K562 (cell line): ENCODE data around the gene RHEBL1. TPM values are rescaled to one million over a fixed set of nuclear protein-coding genes. Genes with fewer than 3 reads are reported as not detected.

Experiments
- BDP1 ChIP-seq: IDR thresholded peaks from 3 replicates; pipeline ENCODE4 v1.6.1; 2011; ENCODE audit not compliant: insufficient read length, insufficient read depth
- ESRRA ChIP-seq: fragments of 450-650 bp; IDR thresholded peaks from 2 replicates; pipeline ENCODE4 v1.6.1; 2014; ENCODE audit warnings: low read depth, mild to moderate bottlenecking, moderate library complexity, borderline replicate concordance
- HCFC1 ChIP-seq: IDR thresholded peaks from 2 replicates; pipeline ENCODE4 v1.6.1; 2012; ENCODE audit warnings: low read depth, low read length, improper control_type of control experiment
- JUNB ChIP-seq: fragments of 450-650 bp; formaldehyde crosslinking; conservative IDR thresholded peaks from 2 replicates; pipeline ENCODE4 v1.4.0; 2020; ENCODE audit warnings: mild to moderate bottlenecking
- KLF1 ChIP-seq: fragments of 450-650 bp; IDR thresholded peaks from 2 replicates; pipeline ENCODE4 v1.6.1; 2016; ENCODE audit warnings: missing genetic modification characterization, missing compliant biosample characterization
- LARP7 ChIP-seq: fragments of 450-650 bp; IDR thresholded peaks from 2 replicates; pipeline ENCODE4 v1.6.1; 2016
- MAFG ChIP-seq: fragments of 450-650 bp; conservative IDR thresholded peaks from 2 replicates; pipeline ENCODE4 v1.6.1; 2016; ENCODE audit warnings: missing genetic modification characterization, missing compliant biosample characterization
- NR3C1 ChIP-seq: sonication (generic); formaldehyde crosslinking; IDR thresholded peaks from 2 replicates; pipeline ENCODE4 v1.8.1; 2022; ENCODE audit warnings: missing genetic modification reagents
- PCBP1 ChIP-seq: fragments of 200-400 bp; formaldehyde crosslinking; IDR thresholded peaks from 2 replicates; pipeline ENCODE4 v1.6.1; 2018; ENCODE audit warnings: mild to moderate bottlenecking, low read depth, low read length; ENCODE audit not compliant: poor library complexity, severe bottlenecking
- SIX5 ChIP-seq, 2 experiments: IDR thresholded peaks; 2 replicates each; pipeline ENCODE4 v1.6.1; 2011; ENCODE audit warnings: low read length in 2 of 2, borderline replicate concordance in 1 of 2, low read depth in 1 of 2, mild to moderate bottlenecking in 1 of 2, moderate library complexity in 1 of 2; ENCODE audit not compliant: insufficient read depth in 1 of 2
- TAF9B ChIP-seq: fragments of 450-650 bp; IDR thresholded peaks from 2 replicates; pipeline ENCODE4 v1.6.1; 2018; ENCODE audit warnings: mild to moderate bottlenecking; ENCODE audit not compliant: partially characterized antibody
- TFAM ChIP-seq: fragments of 250-450 bp; sonication (Bioruptor Pico); conservative IDR thresholded peaks from 2 replicates; pipeline ENCODE4 v1.5.0; 2021; ENCODE audit warnings: mild to moderate bottlenecking, moderate library complexity
- USF2 ChIP-seq: sonication (generic); formaldehyde crosslinking; IDR thresholded peaks from 2 replicates; pipeline ENCODE4 v1.5.0; 2020; ENCODE audit warnings: missing genetic modification reagents
- ZFP91 ChIP-seq: sonication (generic); formaldehyde crosslinking; IDR thresholded peaks from 2 replicates; pipeline ENCODE4 v1.8.0; 2022; ENCODE audit warnings: mild to moderate bottlenecking, missing genetic modification reagents
- ZNF124 ChIP-seq: sonication (generic); formaldehyde crosslinking; IDR thresholded peaks from 2 replicates; pipeline ENCODE4 v1.8.1; 2022; ENCODE audit warnings: missing genetic modification reagents
- ZNF140 ChIP-seq: fragments of 250-450 bp; sonication (Bioruptor Pico); IDR thresholded peaks from 2 replicates; pipeline ENCODE4 v1.8.0; 2021; ENCODE audit warnings: moderate library complexity, mild to moderate bottlenecking, inconsistent platforms
- ZNF274 ChIP-seq: IDR thresholded peaks from 2 replicates; pipeline ENCODE4 v1.6.1; 2011; ENCODE audit warnings: low read depth, mild to moderate bottlenecking, low read length, moderate library complexity, borderline replicate concordance
- ZNF311 ChIP-seq: fragments of 250-450 bp; sonication (Bioruptor Pico); IDR thresholded peaks from 2 replicates; pipeline ENCODE4 v1.4.0; 2020; ENCODE audit warnings: mild to moderate bottlenecking, moderate library complexity
- ZNF584 ChIP-seq: fragments of 200-800 bp; sonication (Bioruptor generic); IDR thresholded peaks from 2 replicates; pipeline ENCODE4 v1.6.1; 2016; ENCODE audit warnings: low read depth, mild to moderate bottlenecking, missing genetic modification characterization, missing compliant biosample characterization
- ZNF586 ChIP-seq: fragments of 450-650 bp; formaldehyde crosslinking; conservative IDR thresholded peaks from 2 replicates; pipeline ENCODE4 v1.4.0; 2020; ENCODE audit warnings: mild to moderate bottlenecking, moderate library complexity
- ZNF79 ChIP-seq: fragments of 250-450 bp; sonication (Bioruptor Pico); IDR thresholded peaks from 2 replicates; pipeline ENCODE4 v1.4.0; 2020; ENCODE audit warnings: low read depth, mild to moderate bottlenecking, moderate library complexity
- polyA plus RNA-seq, 8 experiments: library from polyadenylated mRNA; depleted of rRNA in 4 of 8; stranded (reverse) in 5 of 8; unstranded in 3 of 8; fragments of >200 nt; fragmentation: Nextera tagmentation in 2 of 8; fragmentation: Illumina TruSeq in 1 of 8; extraction: Ambion mirVana in 2 of 8; extraction: Trizol in 1 of 8; gene quantifications; 2 replicates each; pipeline versions ENCODE4 v1.2.1 to v1.2.3, GENCODE V29; 2011 to 2014; ENCODE audit warnings: inconsistent platforms in 1 of 8, missing spikeins in 1 of 8
- total RNA-seq, 7 experiments: library from RNA; depleted of rRNA in 6 of 7; stranded (reverse); fragments of >200 nt in 6 of 7; fragmentation: Illumina TruSeq in 2 of 7; extraction: Trizol in 2 of 7; gene quantifications; 2 replicates each; pipeline versions ENCODE4 v1.2.1 to v1.2.3, GENCODE V29; 2011 to 2021; ENCODE audit warnings: low replicate concordance in 1 of 7
- TF ChIP-seq, protein P1 (sequence below), 2 experiments: IDR thresholded peaks in 1 of 2; conservative IDR thresholded peaks in 1 of 2; 2 replicates each; pipeline ENCODE4 v1.6.1; 2016; ENCODE audit warnings: low read depth in 2 of 2, mild to moderate bottlenecking in 1 of 2, missing compliant biosample characterization in 1 of 2, missing genetic modification characterization in 1 of 2, moderate library complexity in 1 of 2

RHEBL1 gene
- total and polyA plus RNA-seq, 9 of the 15 experiments (the other 6 are each of a cell fraction or from before 2014, with no cell fraction given), result 4.3 to 36.1 (median 8.2) TPM

- TF ChIP-seq, protein P1, sequence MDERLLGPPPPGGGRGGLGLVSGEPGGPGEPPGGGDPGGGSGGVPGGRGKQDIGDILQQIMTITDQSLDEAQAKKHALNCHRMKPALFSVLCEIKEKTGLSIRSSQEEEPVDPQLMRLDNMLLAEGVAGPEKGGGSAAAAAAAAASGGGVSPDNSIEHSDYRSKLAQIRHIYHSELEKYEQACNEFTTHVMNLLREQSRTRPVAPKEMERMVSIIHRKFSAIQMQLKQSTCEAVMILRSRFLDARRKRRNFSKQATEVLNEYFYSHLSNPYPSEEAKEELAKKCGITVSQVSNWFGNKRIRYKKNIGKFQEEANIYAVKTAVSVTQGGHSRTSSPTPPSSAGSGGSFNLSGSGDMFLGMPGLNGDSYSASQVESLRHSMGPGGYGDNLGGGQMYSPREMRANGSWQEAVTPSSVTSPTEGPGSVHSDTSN (CRISPR knock-in tag; IDR thresholded peaks at IDR 0.05; ENCODE audit: low read depth), result no peak
- TF ChIP-seq, protein P1 (tag; conservative IDR thresholded peaks at IDR 0.05; ENCODE audit: low read depth), result no peak
- TF ChIP-seq ZFP91 (CRISPR knock-in tag), result no peak
- TF ChIP-seq TFAM, result no peak
- no peak for TF ChIP-seq TAF9B
- no peak for TF ChIP-seq ZNF584
- no peak; the same call in 1 of the 2 replicates for TF ChIP-seq MAFG (tag)
- TF ChIP-seq HCFC1, result no peak
- TF ChIP-seq LARP7, result peak; percentile 88; the same call in 1 of the 2 replicates
- no peak for TF ChIP-seq ZNF124 (CRISPR knock-in tag)
- no peak for TF ChIP-seq ZNF140 (CRISPR knock-in tag)
- TF ChIP-seq ZNF311 (CRISPR knock-in tag), result no peak
- TF ChIP-seq ZNF79, result no peak
- 0 out of 2 replicates have a peak, but pooled peaks have one; percentile 32 for TF ChIP-seq KLF1 (tag)
- TF ChIP-seq PCBP1, result no peak
- no peak for TF ChIP-seq ZNF274
- TF ChIP-seq USF2 (CRISPR knock-in tag), result peak; percentile 97
- TF ChIP-seq NR3C1 (CRISPR knock-in tag), result no peak
- TF ChIP-seq SIX5 (IDR thresholded peaks at IDR 0.05; ENCODE audit: borderline replicate concordance in 1 of 2, insufficient read depth in 1 of 2, low read depth in 1 of 2, low read length in 2 of 2), result no peak
- TF ChIP-seq ZNF586 (CRISPR knock-in tag), result no peak
- 0 out of 2 replicates have a peak, but pooled peaks have one; percentile 13 for TF ChIP-seq ESRRA
- no peak for TF ChIP-seq BDP1
- TF ChIP-seq JUNB (CRISPR knock-in tag), result no peak
These were observed at the start of gene RHEBL1 (continued) for GRCh38 chr12:49069507-49070346.
